22Rv1 (cell line): ENCODE results near the gene KANK4.

Experiments used
- H3K27ac ChIP-seq: fragments of 450-650 bp; 2 replicates; pipeline ENCODE4 v1.5.1; 2017
- CTCF ChIP-seq: fragments of 450-650 bp; IDR thresholded peaks from 2 replicates; pipeline ENCODE4 v1.5.1; 2017; ENCODE audit warnings: mild to moderate bottlenecking
- ZFX ChIP-seq: fragments of 450-650 bp; IDR thresholded peaks from 2 replicates; pipeline ENCODE4 v1.6.1; 2017; ENCODE audit warnings: antibody characterized with exemption, borderline replicate concordance

The KANK4 gene

GRCh38 chr1:62273953-62274352 is 45.3 kb downstream of the KANK4 start:
- TF ChIP-seq ZFX (no peak), CTCF (no peak)
- no peak overlapping the region for H3K27ac ChIP-seq

- no peak for TF ChIP-seq CTCF
- TF ChIP-seq ZFX: no peak
- no peak overlapping the region for H3K27ac ChIP-seq
Observed at GRCh38 chr1:62271948-62272728, 47.1 kb downstream of the KANK4 start.

GRCh38 chr1:62271134-62271533 is 48.1 kb downstream of the KANK4 start:
- no peak overlapping the region for H3K27ac ChIP-seq
- TF ChIP-seq ZFX (no peak), CTCF (no peak)

- no peak for TF ChIP-seq ZFX
- no peak for TF ChIP-seq CTCF
- H3K27ac ChIP-seq: no peak overlapping the region
Observed at GRCh38 chr1:62269851-62270495, 49.3 kb downstream of the KANK4 start.

GRCh38 chr1:62269439-62269838 is 49.8 kb downstream of the KANK4 start:
- H3K27ac ChIP-seq: no peak overlapping the region
- TF ChIP-seq CTCF: no peak
- TF ChIP-seq ZFX: no peak

GRCh38 chr1:62268315-62268714 is 50.9 kb downstream of the KANK4 start:
- H3K27ac ChIP-seq: no peak overlapping the region
- TF ChIP-seq CTCF (no peak), ZFX (no peak)
